Ascending aorta (tissue), 2 donors: ENCODE results near the gene SDK1. TPM values are rescaled to one million over a fixed set of nuclear protein-coding genes. Genes with fewer than 3 reads are reported as not detected.

Experiments
- DNase-seq, 2 donors: peaks; one replicate each; pipeline ENCODE4 v3.0.0-alpha.2; 2019; ENCODE audit warnings: low spot score in 2 of 2
- H3K27ac ChIP-seq, 2 donors: fragments of 200-600 bp; sonication (generic); one replicate each; pipeline ENCODE4 v1.5.1; 2016 to 2017; ENCODE audit warnings: mild to moderate bottlenecking in 1 of 2
- H3K27me3 ChIP-seq: fragments of 200-600 bp; sonication (generic); one replicate; pipeline ENCODE4 v1.5.1; 2017
- H3K36me3 ChIP-seq, 2 donors: fragments of 200-600 bp; sonication (generic); one replicate each; pipeline ENCODE4 v1.5.1; 2016
- H3K4me1 ChIP-seq, 2 donors: fragments of 200-600 bp; sonication (generic); one replicate each; pipeline ENCODE4 v1.5.1; 2016 to 2017; ENCODE audit warnings: mild to moderate bottlenecking in 1 of 2
- H3K4me3 ChIP-seq, 2 donors: fragments of 200-600 bp; sonication (generic); one replicate each; pipeline ENCODE4 v1.5.1; 2016 to 2017; ENCODE audit warnings: mild to moderate bottlenecking in 1 of 2
- H3K9me3 ChIP-seq, 2 donors: fragments of 200-600 bp; sonication (generic); one replicate each; pipeline ENCODE4 v1.5.1; 2016
- CTCF ChIP-seq, 3 experiments: fragments of 200-600 bp in 2 of 3; fragments of 450-650 bp in 1 of 3; sonication (generic) in 2 of 3; IDR thresholded peaks; one replicate each; pipeline ENCODE4 v1.5.1; 2016 to 2019; ENCODE audit warnings: antibody characterized with exemption in 3 of 3, mild to moderate bottlenecking in 1 of 3, moderate library complexity in 1 of 3
- intact Hi-C: fragments of 100-400 bp; cut with DNase I; formaldehyde crosslinking; loops from one replicate; pipeline ENCODE4 v1.15.1; 2023
- total RNA-seq: library from RNA; depleted of rRNA; stranded (reverse); fragments of >200 nt; gene quantifications from one replicate; pipeline ENCODE4 v1.1.0, GENCODE V29; 2016

SDK1 gene
- total RNA-seq, 1 donor from 2014 or later = 13.3 TPM

- no peak overlapping the region for H3K4me3 ChIP-seq
- no peak for TF ChIP-seq CTCF (IDR thresholded peaks at IDR 0.05)
- DNase-seq = no peak
- no peak overlapping the region for H3K27ac ChIP-seq
- no peaks in the 10 kb centered on the region for H3K27me3 ChIP-seq
- H3K4me1 ChIP-seq = no peaks in the 10 kb centered on the region
- intact Hi-C loops = no loop called here
- no peaks in the 10 kb centered on the region for H3K9me3 ChIP-seq
- peaks cover 3 to 12% of the 10 kb centered on the region in 2 donors for H3K36me3 ChIP-seq
These were observed 903.6 kb downstream of the SDK1 start for GRCh38 chr7:4204513-4205165.

DNA sequence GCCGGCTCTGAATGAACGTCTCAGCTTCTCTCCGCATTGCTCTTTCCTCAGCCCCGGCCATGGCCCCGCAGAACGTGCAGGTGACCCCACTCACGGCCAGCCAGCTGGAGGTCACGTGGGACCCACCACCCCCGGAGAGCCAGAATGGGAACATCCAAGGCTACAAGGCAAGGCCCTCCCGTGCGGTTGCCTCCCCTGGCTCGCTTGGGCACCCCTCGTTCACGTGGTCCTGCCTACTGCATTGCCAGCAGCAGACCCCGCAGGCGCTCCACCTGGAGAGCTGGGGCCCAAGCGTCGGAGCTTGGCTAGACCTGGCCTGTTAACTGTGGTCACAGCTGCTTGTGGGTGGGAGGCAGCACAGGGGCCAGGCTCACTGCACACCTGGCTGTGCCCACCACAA is 904.8 kb downstream of the SDK1 start:
- Histone ChIP-seq H3K27ac (no peak overlapping the region), H3K36me3 (peaks cover 3 to 24% of the 10 kb centered on the region in 2 donors), H3K4me1 (no peaks in the 10 kb centered on the region), H3K9me3 (no peaks in the 10 kb centered on the region), H3K27me3 (no peaks in the 10 kb centered on the region), H3K4me3 (no peak overlapping the region)
- no peak for DNase-seq
- intact Hi-C loops = no loop called here
- no peak for TF ChIP-seq CTCF (IDR thresholded peaks at IDR 0.05)

- Histone ChIP-seq H3K4me1 (no peaks in the 10 kb centered on the region), H3K4me3 (no peak overlapping the region), H3K9me3 (no peaks in the 10 kb centered on the region), H3K27me3 (no peaks in the 10 kb centered on the region), H3K27ac (no peak overlapping the region), H3K36me3 (peaks cover 3 to 27% of the 10 kb centered on the region in 2 donors)
- intact Hi-C loops = no loop called here
- no peak for TF ChIP-seq CTCF (IDR thresholded peaks at IDR 0.05)
- no peak for DNase-seq
These were observed 906.0 kb downstream of the SDK1 start for GRCh38 chr7:4207011-4207410.

DNA sequence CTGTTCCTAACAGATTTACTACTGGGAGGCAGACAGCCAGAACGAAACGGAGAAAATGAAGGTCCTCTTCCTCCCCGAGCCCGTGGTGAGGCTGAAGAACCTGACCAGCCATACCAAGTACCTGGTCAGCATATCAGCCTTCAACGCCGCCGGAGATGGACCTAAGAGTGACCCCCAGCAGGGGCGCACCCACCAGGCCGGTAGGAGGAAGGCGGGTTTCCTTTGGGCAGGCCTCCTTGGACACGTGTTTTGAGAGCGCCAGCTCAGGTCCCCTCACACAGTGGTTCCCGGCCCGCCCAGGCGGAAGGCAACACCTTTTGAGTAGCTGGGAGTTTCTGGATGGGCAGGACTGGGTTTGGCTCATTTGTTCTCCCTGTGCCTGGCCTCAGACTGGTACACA is 907.0 kb downstream of the SDK1 start:
- no peak for TF ChIP-seq CTCF (IDR thresholded peaks at IDR 0.05)
- H3K4me3 ChIP-seq = no peak overlapping the region
- H3K27ac ChIP-seq = no peak overlapping the region
- no peaks in the 10 kb centered on the region for H3K9me3 ChIP-seq
- no peaks in the 10 kb centered on the region for H3K27me3 ChIP-seq
- H3K36me3 ChIP-seq = peaks cover 3 to 27% of the 10 kb centered on the region in 2 donors
- no peaks in the 10 kb centered on the region for H3K4me1 ChIP-seq
- intact Hi-C loops = no loop called here
- no peak for DNase-seq

DNA sequence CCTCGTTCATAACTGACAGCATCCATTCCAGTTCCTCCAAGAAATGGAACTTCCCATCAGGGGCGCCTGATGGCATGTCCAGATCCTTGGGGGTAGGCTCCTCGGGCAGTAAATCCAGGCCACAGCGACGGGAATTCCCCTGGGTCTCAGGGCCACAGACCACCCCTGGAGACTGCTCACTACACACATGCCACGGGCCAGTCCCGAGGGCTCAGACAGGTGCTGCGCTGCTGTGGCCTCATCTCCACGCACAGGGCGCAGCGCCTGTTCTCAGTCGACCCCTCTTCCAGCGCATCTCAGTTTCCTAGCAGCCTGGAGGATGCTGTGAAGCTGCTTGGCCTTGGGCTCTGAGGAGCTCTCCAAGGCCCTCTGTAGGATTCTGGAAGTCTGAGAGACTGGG is 907.5 kb downstream of the SDK1 start:
- Histone ChIP-seq H3K27ac (no peak overlapping the region), H3K9me3 (no peaks in the 10 kb centered on the region), H3K4me1 (no peaks in the 10 kb centered on the region), H3K27me3 (no peaks in the 10 kb centered on the region), H3K4me3 (no peak overlapping the region), H3K36me3 (peaks cover 3 to 27% of the 10 kb centered on the region in 2 donors)
- no peak for DNase-seq
- no peak for TF ChIP-seq CTCF (IDR thresholded peaks at IDR 0.05)
- intact Hi-C loops = no loop called here

GRCh38 chr7:4209126-4209525 is 908.1 kb downstream of the SDK1 start:
- no peak for DNase-seq
- H3K9me3 ChIP-seq = no peaks in the 10 kb centered on the region
- H3K4me1 ChIP-seq = no peaks in the 10 kb centered on the region
- H3K27ac ChIP-seq = no peak overlapping the region
- H3K36me3 ChIP-seq = peaks cover 3 to 27% of the 10 kb centered on the region in 2 donors
- no peak overlapping the region for H3K4me3 ChIP-seq
- intact Hi-C loops = no loop called here
- no peaks in the 10 kb centered on the region for H3K27me3 ChIP-seq
- no peak for TF ChIP-seq CTCF (IDR thresholded peaks at IDR 0.05)
